Ishikawa (cell line): ENCODE results near the gene KIAA0408.
A peak's percentile ranks its signal among the peaks of the same experiment; 100 is the strongest.

Experiments used
- CEBPB ChIP-seq: IDR thresholded peaks from 2 replicates; pipeline ENCODE4 v1.6.1; 2012
- CREB1 ChIP-seq: IDR thresholded peaks from 2 replicates; pipeline ENCODE4 v1.6.1; 2012; ENCODE audit warnings: low read depth
- EGR1 ChIP-seq: IDR thresholded peaks from 2 replicates; pipeline ENCODE4 v1.6.1; 2012
- EP300 ChIP-seq: IDR thresholded peaks from 2 replicates; pipeline ENCODE4 v1.6.1; 2012; ENCODE audit warnings: borderline replicate concordance
- FOXM1 ChIP-seq: IDR thresholded peaks from 2 replicates; pipeline ENCODE4 v1.6.1; 2012; ENCODE audit warnings: low read depth, borderline replicate concordance
- NFIC ChIP-seq: IDR thresholded peaks from 2 replicates; pipeline ENCODE4 v1.6.1; 2012
- RAD21 ChIP-seq: IDR thresholded peaks from 2 replicates; pipeline ENCODE4 v1.6.1; 2012; ENCODE audit warnings: low read depth
- TAF1 ChIP-seq: IDR thresholded peaks from 2 replicates; pipeline ENCODE4 v1.6.1; 2012; ENCODE audit warnings: low read depth, mild to moderate bottlenecking
- TCF12 ChIP-seq: IDR thresholded peaks from 2 replicates; pipeline ENCODE4 v1.6.1; 2012; ENCODE audit warnings: low read depth
- TEAD4 ChIP-seq: IDR thresholded peaks from 2 replicates; pipeline ENCODE4 v1.6.1; 2012
- YY1 ChIP-seq: IDR thresholded peaks from 2 replicates; pipeline ENCODE4 v1.6.1; 2012; ENCODE audit warnings: low read depth
- ZBTB7A ChIP-seq: IDR thresholded peaks from 2 replicates; pipeline ENCODE4 v1.6.1; 2012; ENCODE audit warnings: low read depth
- TF ChIP-seq, protein P1 (sequence below): IDR thresholded peaks from 2 replicates; pipeline ENCODE4 v1.6.1; 2012; ENCODE audit warnings: low read depth, mild to moderate bottlenecking
- TF ChIP-seq, protein P2 (sequence below): IDR thresholded peaks from 2 replicates; pipeline ENCODE4 v1.6.1; 2012
- TF ChIP-seq, protein P3 (sequence below): IDR thresholded peaks from 2 replicates; pipeline ENCODE4 v1.6.1; 2012

The KIAA0408 gene

DNA sequence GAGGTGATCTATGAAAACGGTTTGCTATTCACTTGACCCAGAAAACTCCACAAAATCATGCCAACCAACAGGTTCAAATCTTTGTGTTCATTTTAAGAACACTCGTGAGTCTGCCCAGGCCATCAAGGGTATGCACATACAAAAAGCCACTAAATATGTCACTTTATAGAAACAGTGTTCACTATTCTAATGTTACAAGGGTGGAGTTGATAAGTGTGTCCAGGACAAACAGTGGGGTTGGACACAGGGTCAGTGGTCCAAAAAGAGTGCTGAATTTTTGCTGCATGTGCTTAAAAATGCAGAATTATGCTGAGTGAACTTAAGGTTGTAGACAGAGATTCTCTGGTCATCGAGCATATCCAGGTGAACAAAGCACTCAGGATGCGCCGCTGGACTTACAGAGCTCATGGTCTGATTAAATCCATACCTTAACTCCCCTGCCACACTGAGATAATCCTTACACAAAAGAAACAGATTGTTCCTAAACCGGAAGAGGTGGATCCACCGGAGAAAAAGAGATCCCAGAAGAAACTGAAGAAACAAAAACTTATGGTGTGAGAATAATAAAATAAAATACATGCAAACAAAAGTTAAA lies 23.5 kb downstream of the KIAA0408 start:
- TF ChIP-seq ZBTB7A (no peak), YY1 (no peak), RAD21 (no peak), TEAD4 (no peak), FOXM1 (no peak), CEBPB (no peak), CREB1 (no peak), NFIC (no peak), EGR1 (no peak), EP300 (no peak), TAF1 (no peak), TCF12 (no peak)
- TF ChIP-seq, protein P1, sequence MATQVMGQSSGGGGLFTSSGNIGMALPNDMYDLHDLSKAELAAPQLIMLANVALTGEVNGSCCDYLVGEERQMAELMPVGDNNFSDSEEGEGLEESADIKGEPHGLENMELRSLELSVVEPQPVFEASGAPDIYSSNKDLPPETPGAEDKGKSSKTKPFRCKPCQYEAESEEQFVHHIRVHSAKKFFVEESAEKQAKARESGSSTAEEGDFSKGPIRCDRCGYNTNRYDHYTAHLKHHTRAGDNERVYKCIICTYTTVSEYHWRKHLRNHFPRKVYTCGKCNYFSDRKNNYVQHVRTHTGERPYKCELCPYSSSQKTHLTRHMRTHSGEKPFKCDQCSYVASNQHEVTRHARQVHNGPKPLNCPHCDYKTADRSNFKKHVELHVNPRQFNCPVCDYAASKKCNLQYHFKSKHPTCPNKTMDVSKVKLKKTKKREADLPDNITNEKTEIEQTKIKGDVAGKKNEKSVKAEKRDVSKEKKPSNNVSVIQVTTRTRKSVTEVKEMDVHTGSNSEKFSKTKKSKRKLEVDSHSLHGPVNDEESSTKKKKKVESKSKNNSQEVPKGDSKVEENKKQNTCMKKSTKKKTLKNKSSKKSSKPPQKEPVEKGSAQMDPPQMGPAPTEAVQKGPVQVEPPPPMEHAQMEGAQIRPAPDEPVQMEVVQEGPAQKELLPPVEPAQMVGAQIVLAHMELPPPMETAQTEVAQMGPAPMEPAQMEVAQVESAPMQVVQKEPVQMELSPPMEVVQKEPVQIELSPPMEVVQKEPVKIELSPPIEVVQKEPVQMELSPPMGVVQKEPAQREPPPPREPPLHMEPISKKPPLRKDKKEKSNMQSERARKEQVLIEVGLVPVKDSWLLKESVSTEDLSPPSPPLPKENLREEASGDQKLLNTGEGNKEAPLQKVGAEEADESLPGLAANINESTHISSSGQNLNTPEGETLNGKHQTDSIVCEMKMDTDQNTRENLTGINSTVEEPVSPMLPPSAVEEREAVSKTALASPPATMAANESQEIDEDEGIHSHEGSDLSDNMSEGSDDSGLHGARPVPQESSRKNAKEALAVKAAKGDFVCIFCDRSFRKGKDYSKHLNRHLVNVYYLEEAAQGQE, result no peak
- TF ChIP-seq, protein P2, sequence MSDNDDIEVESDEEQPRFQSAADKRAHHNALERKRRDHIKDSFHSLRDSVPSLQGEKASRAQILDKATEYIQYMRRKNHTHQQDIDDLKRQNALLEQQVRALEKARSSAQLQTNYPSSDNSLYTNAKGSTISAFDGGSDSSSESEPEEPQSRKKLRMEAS, result no peak
- TF ChIP-seq, protein P3, sequence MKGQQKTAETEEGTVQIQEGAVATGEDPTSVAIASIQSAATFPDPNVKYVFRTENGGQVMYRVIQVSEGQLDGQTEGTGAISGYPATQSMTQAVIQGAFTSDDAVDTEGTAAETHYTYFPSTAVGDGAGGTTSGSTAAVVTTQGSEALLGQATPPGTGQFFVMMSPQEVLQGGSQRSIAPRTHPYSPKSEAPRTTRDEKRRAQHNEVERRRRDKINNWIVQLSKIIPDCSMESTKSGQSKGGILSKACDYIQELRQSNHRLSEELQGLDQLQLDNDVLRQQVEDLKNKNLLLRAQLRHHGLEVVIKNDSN, result no peak

DNA sequence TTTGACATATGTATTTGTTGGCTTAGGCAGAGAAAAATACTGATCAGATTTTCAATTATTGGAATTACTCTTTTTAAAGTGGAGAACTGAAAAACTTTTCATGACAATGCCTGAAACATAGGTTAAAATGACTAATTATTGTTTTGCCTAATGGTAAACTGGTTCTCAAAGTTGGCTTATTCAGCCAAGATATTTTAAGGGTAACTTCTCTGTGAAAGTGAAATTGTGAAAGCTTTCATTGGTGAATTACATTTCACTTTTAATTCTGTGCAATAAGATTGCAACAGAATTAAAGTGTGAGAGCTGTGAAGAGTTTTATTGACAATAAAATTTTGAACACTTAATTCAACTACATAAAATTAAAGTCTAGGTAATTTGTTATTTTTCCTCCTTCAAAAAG lies 24.5 kb downstream of the KIAA0408 start:
- no peak for TF ChIP-seq EGR1
- TF ChIP-seq TEAD4, result no peak
- no peak for TF ChIP-seq TCF12
- no peak for TF ChIP-seq CREB1
- TF ChIP-seq EP300, result no peak
- TF ChIP-seq ZBTB7A, result no peak
- TF ChIP-seq RAD21, result no peak
- TF ChIP-seq YY1, result no peak
- TF ChIP-seq, protein P1, result no peak
- TF ChIP-seq NFIC, result no peak
- TF ChIP-seq, protein P3, result no peak
- TF ChIP-seq, protein P2, result no peak
- TF ChIP-seq FOXM1, result no peak

DNA sequence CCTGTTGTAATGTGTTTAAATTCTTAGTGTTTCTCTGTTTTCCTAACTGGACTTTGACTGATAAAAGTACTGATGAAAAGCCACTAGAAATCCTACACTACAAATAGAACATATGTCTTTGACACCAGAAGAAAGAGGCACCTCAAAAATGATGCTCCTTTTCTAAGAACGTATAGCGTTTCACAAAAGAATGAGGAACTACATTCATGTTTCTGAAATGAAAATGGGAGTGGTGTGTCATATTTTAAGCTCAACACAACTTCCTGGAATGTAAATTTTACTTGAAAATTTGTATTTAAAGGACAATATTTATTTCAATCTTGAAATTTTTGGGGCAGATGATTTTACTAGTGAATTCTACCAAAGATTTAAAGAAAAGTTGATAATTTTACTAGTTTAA lies 35.3 kb downstream of the KIAA0408 start:
- TF ChIP-seq EP300 (no peak), ZBTB7A (no peak), RAD21 (no peak), YY1 (no peak), CEBPB (no peak), CREB1 (no peak)

DNA sequence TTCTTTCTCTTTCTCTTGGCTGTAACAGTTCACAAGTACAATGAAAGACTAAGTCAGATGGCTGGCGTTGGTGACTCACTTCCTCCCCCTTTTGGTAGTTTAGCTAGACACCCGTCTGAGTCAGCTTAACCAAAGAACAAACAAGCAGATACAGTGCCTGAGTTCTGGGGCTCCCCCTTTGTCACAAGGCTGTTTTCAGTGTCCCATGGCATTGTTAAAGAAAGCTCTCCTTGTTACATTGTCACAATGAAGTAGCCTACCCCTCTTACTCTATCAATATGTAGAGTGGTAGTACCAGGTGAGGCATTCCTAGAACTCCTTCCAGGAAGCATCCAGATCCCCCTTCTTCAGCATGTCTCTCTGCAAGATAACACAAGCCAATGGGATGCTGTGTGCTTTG lies 38.6 kb downstream of the KIAA0408 start:
- no peak for TF ChIP-seq EGR1
- no peak for TF ChIP-seq CREB1
- TF ChIP-seq RAD21, result peak; percentile 63

DNA sequence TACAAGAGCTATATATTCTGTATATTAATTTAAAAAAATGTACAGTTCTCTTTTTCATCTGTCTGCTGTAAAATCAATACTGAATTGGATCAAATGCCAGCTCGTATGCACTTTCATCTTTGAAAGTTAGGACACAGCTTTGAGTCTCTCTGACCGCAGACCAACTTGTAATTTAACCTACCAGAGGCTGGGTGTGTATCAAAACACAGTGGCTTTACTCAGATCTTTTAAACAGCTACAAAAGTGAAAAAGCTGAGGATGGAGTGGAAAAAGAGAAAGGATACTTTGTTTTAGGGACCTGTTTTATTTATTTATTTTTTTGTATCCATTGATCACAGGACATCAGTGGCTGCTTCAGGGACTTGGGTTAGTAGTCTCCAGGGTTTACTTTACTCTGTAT lies 44.1 kb downstream of the KIAA0408 start:
- TF ChIP-seq FOXM1 (no peak), CEBPB (no peak), NFIC (no peak), CREB1 (no peak), EGR1 (no peak), TCF12 (no peak), EP300 (no peak), ZBTB7A (no peak), YY1 (no peak), TEAD4 (no peak)
- TF ChIP-seq, protein P3, result no peak
